K562 (cell line): ENCODE data around the gene TSPOAP1. TPM values are rescaled to one million over a fixed set of nuclear protein-coding genes. Genes with fewer than 3 reads are reported as not detected.

Experiments used
- ATAC-seq: fragments of 200-7000 bp; cut with Tn5 transposase; 3 replicates; pipeline ENCODE4 v1.9.1; 2020; ENCODE audit warnings: moderate library complexity
- BruUV-seq: library from RNA; stranded (reverse); fragments of 400-500 nt; replicated peaks from 2 replicates; lab custom pipeline; 2021; lab: Mats Ljungman, UMichigan
- CTCF ChIA-PET: fragments of 300-600 bp; formaldehyde crosslinking; extraction: SDS; loops from one replicate; lab custom pipeline; 2021; ENCODE audit warnings: low intra/inter-chr PET ratio; lab: Yijun Ruan, JAX
- POLR2A ChIA-PET: fragments of 300-600, 350-650 bp; sonication (Branson Sonifier 250); formaldehyde crosslinking; extraction: SDS; loops from one replicate; lab custom pipeline; 2021; ENCODE audit warnings: antibody characterized with exemption, inconsistent platforms; lab: Yijun Ruan, JAX
- DNase-seq, 4 experiments: peaks; one replicate each; pipeline versions ENCODE4 v3.0.0 to v3.0.0-alpha.2; 2011 to 2018; ENCODE audit warnings: low spot score in 3 of 4, mixed read lengths in 3 of 4; ENCODE audit errors: extremely low read depth in 1 of 4
- FAIRE-seq: peaks from 2 replicates; lab custom pipeline; 2011; peaks lifted over from hg19 to GRCh38; lab: Jason Lieb, UNC
- H2AFZ ChIP-seq: 2 replicates; pipeline ENCODE4 v1.6.0; 2011; ENCODE audit warnings: low read depth, low read length, control low read depth, inconsistent platforms
- H3K27ac ChIP-seq: fragments of 200-600 bp; 3 replicates; pipeline ENCODE4 v1.8.0; 2011; ENCODE audit warnings: low read depth, mild to moderate bottlenecking, control low read depth, inconsistent platforms, low read length, moderate library complexity, mixed read lengths; ENCODE audit errors: extremely low read depth
- H3K27me3 ChIP-seq, 2 experiments: fragments of 300-600 bp in 1 of 2; 2 replicates in 1 of 2; 3 replicates in 1 of 2; pipeline versions ENCODE4 v1.6.0 to v1.8.0; 2011; ENCODE audit warnings: inconsistent platforms in 2 of 2, low read length in 2 of 2, mild to moderate bottlenecking in 1 of 2, mixed read lengths in 1 of 2, moderate library complexity in 1 of 2; ENCODE audit not compliant: control insufficient read depth in 2 of 2, insufficient read depth in 2 of 2
- H3K36me3 ChIP-seq: fragments of 300-600 bp; 3 replicates; pipeline ENCODE4 v1.8.0; 2011; ENCODE audit warnings: mild to moderate bottlenecking, low read length, inconsistent platforms; ENCODE audit not compliant: control insufficient read depth, insufficient read depth
- H3K4me1 ChIP-seq, 2 experiments: fragments of 200-600 bp in 1 of 2; replicated peaks in 1 of 2; 2 replicates in 1 of 2; 3 replicates in 1 of 2; pipeline versions ENCODE4 v1.5.1 to v1.8.0; 2011; ENCODE audit warnings: inconsistent platforms in 2 of 2, low read length in 2 of 2, mild to moderate bottlenecking in 1 of 2, mixed read lengths in 1 of 2, moderate library complexity in 1 of 2; ENCODE audit not compliant: control insufficient read depth in 2 of 2, insufficient read depth in 2 of 2
- H3K4me2 ChIP-seq: 2 replicates; pipeline ENCODE4 v1.6.1; 2011; ENCODE audit warnings: low read length, control low read depth, inconsistent platforms, mixed read lengths; ENCODE audit not compliant: insufficient read depth
- H3K4me3 ChIP-seq: fragments of 200-600 bp; sonication (generic), shearing (Covaris generic); 2 replicates; pipeline ENCODE4 v1.5.1; 2016; ENCODE audit warnings: control low read depth, inconsistent platforms
- H3K79me2 ChIP-seq: fragments of 200-600 bp; 3 replicates; pipeline ENCODE4 v1.8.0; 2011; ENCODE audit warnings: low read length, inconsistent platforms; ENCODE audit not compliant: control insufficient read depth, insufficient read depth
- H3K9ac ChIP-seq, 2 experiments: 2 replicates each; pipeline versions ENCODE4 v1.6.0 to v1.6.1; 2011; ENCODE audit warnings: low read depth in 2 of 2, low read length in 2 of 2, control low read depth in 1 of 2, inconsistent platforms in 1 of 2, mild to moderate bottlenecking in 1 of 2, mixed read lengths in 1 of 2; ENCODE audit not compliant: insufficient read depth in 1 of 2
- H3K9me1 ChIP-seq: one replicate; pipeline ENCODE4 v1.6.0; 2011; ENCODE audit warnings: inconsistent platforms, mild to moderate bottlenecking, low read length, moderate library complexity; ENCODE audit not compliant: control insufficient read depth, insufficient read depth
- H3K9me3 ChIP-seq: replicated peaks from 2 replicates; pipeline ENCODE4 v1.5.1; 2011; ENCODE audit warnings: low read depth, low read length, inconsistent platforms; ENCODE audit not compliant: control insufficient read depth, insufficient read depth
- H4K20me1 ChIP-seq: replicated peaks from 2 replicates; pipeline ENCODE4 v1.6.1; 2011; ENCODE audit warnings: low read length, inconsistent platforms, mixed read lengths; ENCODE audit not compliant: control insufficient read depth, insufficient read depth
- CAMTA2 ChIP-seq: fragments of 250-450 bp; sonication (Bioruptor Pico); conservative IDR thresholded peaks from 2 replicates; pipeline ENCODE4 v1.5.1; 2022
- FIP1L1 ChIP-seq: fragments of 200-400 bp; formaldehyde crosslinking; IDR thresholded peaks from 2 replicates; pipeline ENCODE4 v1.6.1; 2018; ENCODE audit warnings: mild to moderate bottlenecking, low read depth, low read length; ENCODE audit not compliant: poor library complexity, severe bottlenecking
- GABPB1 ChIP-seq: sonication (generic); formaldehyde crosslinking; IDR thresholded peaks from 2 replicates; pipeline ENCODE4 v1.8.0; 2022; ENCODE audit warnings: mild to moderate bottlenecking, missing genetic modification reagents
- MBD2 ChIP-seq: sonication (generic); IDR thresholded peaks from 2 replicates; pipeline ENCODE4 v1.6.1; 2016; ENCODE audit warnings: low read depth, borderline replicate concordance
- PTBP1 ChIP-seq: fragments of 200-400 bp; formaldehyde crosslinking; IDR thresholded peaks from 2 replicates; pipeline ENCODE4 v1.6.1; 2017; ENCODE audit warnings: low read depth, low read length
- RB1 ChIP-seq: fragments of 450-650 bp; IDR thresholded peaks from 2 replicates; pipeline ENCODE4 v1.6.1; 2017; ENCODE audit warnings: low read depth, mild to moderate bottlenecking
- RBFOX2 ChIP-seq: fragments of 200-400 bp; formaldehyde crosslinking; IDR thresholded peaks from 2 replicates; pipeline ENCODE4 v1.6.1; 2017; ENCODE audit warnings: low read depth, mild to moderate bottlenecking, low read length, moderate library complexity
- RBM14 ChIP-seq: fragments of 200-400 bp; formaldehyde crosslinking; IDR thresholded peaks from 2 replicates; pipeline ENCODE4 v1.6.1; 2018; ENCODE audit warnings: low read depth, mild to moderate bottlenecking, low read length, moderate library complexity, borderline replicate concordance; ENCODE audit not compliant: insufficient read depth
- TAL1 ChIP-seq: fragments of 450-650 bp; IDR thresholded peaks from 2 replicates; pipeline ENCODE4 v1.6.1; 2016; ENCODE audit warnings: mild to moderate bottlenecking
- ZBTB7A ChIP-seq: IDR thresholded peaks from 2 replicates; pipeline ENCODE4 v1.6.1; 2011; ENCODE audit warnings: low read depth, mild to moderate bottlenecking, low read length, moderate library complexity, borderline replicate concordance; ENCODE audit not compliant: control insufficient read depth
- ZNF274 ChIP-seq: IDR thresholded peaks from 2 replicates; pipeline ENCODE4 v1.6.1; 2011; ENCODE audit warnings: low read depth, mild to moderate bottlenecking, low read length, moderate library complexity, borderline replicate concordance
- ZNF408 ChIP-seq: fragments of 250-450 bp; sonication (Bioruptor Pico); IDR thresholded peaks from 2 replicates; pipeline ENCODE4 v1.4.0; 2020; ENCODE audit warnings: low read depth, mild to moderate bottlenecking, moderate library complexity
- WGBS: fragments of 100-300 bp; shearing (Covaris generic); methylation state at CpG from one replicate; pipeline ENCODE4 v1.1.6; 2016; ENCODE audit warnings: low coverage, mixed read lengths; ENCODE audit not compliant: insufficient coverage; ENCODE audit errors: missing lambda C conversion rate; 5-methylcytosine and 5-hydroxymethylcytosine counted together
- in situ Hi-C: fragments of 300-500 bp; cut with MboI; formaldehyde crosslinking; loops from 4 replicates; pipeline ENCODE4 v1.15.0; 2018; ENCODE audit warnings: inconsistent platforms, mixed read lengths
- intact Hi-C: fragments of 100-400 bp; cut with micrococcal nuclease; formaldehyde crosslinking; loops from 2 replicates; pipeline ENCODE4 v1.14.2; 2022
- polyA plus RNA-seq, 8 experiments: library from polyadenylated mRNA; depleted of rRNA in 4 of 8; stranded (reverse) in 5 of 8; unstranded in 3 of 8; fragments of >200 nt; fragmentation: Nextera tagmentation in 2 of 8; fragmentation: Illumina TruSeq in 1 of 8; extraction: Ambion mirVana in 2 of 8; extraction: Trizol in 1 of 8; gene quantifications; 2 replicates each; pipeline versions ENCODE4 v1.2.1 to v1.2.3, GENCODE V29; 2011 to 2014; ENCODE audit warnings: inconsistent platforms in 1 of 8, missing spikeins in 1 of 8
- total RNA-seq, 7 experiments: library from RNA; depleted of rRNA in 6 of 7; stranded (reverse); fragments of >200 nt in 6 of 7; fragmentation: Illumina TruSeq in 2 of 7; extraction: Trizol in 2 of 7; gene quantifications; 2 replicates each; pipeline versions ENCODE4 v1.2.1 to v1.2.3, GENCODE V29; 2011 to 2021; ENCODE audit warnings: low replicate concordance in 1 of 7
- TF ChIP-seq, protein P1 (sequence below): sonication (generic); formaldehyde crosslinking; IDR thresholded peaks from 2 replicates; pipeline ENCODE4 v1.9.0; 2022; ENCODE audit warnings: mild to moderate bottlenecking, missing genetic modification reagents
- TF ChIP-seq, protein P2 (sequence below): IDR thresholded peaks from 2 replicates; pipeline ENCODE4 v1.6.1; 2014; ENCODE audit warnings: antibody characterized with exemption
- TF ChIP-seq, protein P3 (sequence below): fragments of 250-450 bp; sonication (Bioruptor Pico); IDR thresholded peaks from 2 replicates; pipeline ENCODE4 v1.8.0; 2022; ENCODE audit warnings: inconsistent platforms
- TF ChIP-seq, protein P4 (sequence below): conservative IDR thresholded peaks from 2 replicates; pipeline ENCODE4 v1.6.1; 2011; ENCODE audit warnings: low read depth, mild to moderate bottlenecking, low read length; ENCODE audit not compliant: control insufficient read depth

TSPOAP1 gene
- total and polyA plus RNA-seq, 9 of the 15 experiments (the other 6 are each of a cell fraction or from before 2014, with no cell fraction given), result 0.87 to 3.9 (median 1.8) TPM; not detected in 2

DNA sequence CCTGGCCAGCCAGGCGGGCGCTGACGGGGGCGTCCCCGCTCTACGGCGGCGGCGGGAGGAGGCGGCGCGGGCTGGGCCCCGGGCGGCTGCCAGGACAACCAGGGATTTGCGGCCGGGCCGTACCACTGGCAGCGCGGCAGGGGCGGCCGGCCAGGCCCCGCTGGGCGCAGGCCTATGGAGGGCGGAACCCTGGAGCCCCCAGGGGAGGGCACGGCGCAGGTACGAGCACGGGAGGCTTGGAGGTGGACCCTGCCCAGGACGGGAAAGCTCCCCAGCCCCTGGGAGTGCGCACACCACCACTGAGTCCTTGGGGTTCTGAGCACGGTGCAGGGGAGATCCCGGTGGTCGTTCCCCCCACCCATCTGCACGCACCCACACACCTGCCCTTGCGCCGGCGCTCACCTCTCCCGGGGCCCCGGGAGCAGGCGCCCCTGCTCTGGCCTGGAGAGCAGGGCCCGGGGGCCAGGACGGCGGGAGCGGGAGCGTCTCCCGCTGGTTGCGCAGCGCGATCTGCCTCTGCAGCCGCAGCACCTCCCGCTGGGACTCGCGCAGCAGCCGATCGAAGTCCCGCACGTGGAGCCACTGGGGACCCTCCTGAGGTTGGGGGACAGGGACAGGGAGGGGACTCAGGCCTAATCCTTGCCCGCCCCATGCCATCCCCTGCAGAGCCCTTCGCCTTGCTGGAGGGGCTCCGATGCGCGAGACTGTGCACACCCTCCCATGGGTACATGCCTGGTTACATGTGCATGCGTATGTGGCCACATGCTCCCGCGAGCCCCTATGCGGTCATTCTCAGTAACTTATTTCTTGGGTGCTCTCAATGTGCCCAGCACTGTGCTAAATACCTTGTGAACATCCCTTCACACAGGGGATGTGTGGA lies 3.9 kb downstream of the TSPOAP1 start:
- Histone ChIP-seq H3K9me1 (peaks cover 3% of the 10 kb centered on the region), H3K4me2 (no peak overlapping the region), H2AFZ (no peak overlapping the region), H3K79me2 (peaks cover 20% of the 10 kb centered on the region), H3K9ac (peak overlapping the region in 1 of 2 experiments; percentile 23; a peak in 1 of 4 replicates), H3K4me1 (peaks cover 17 to 59% of the 10 kb centered on the region in 2 experiments), H3K36me3 (peaks cover 1% of the 10 kb centered on the region; the same call in 2 of the 3 replicates), H3K27me3 (no peaks in the 10 kb centered on the region), H3K4me3 (no peak overlapping the region), H4K20me1 (peaks cover 13% of the 10 kb centered on the region), H3K9me3 (no peaks in the 10 kb centered on the region), H3K27ac (no peak overlapping the region)
- in situ Hi-C loops, result no loop called here
- 74% methylated on average over 35 of the region's 66 CpGs for WGBS
- ChIA-PET CTCF (no interaction called here), POLR2A (interaction anchor here (0.6 to 3.2 kb wide), 5 partner anchors 9 to 204 kb away, joined by 3 to 42 read pairs (median 8); no protein-coding TSS in a partner anchor)
- FAIRE-seq, result no peak
- ATAC-seq, result no peak
- no TSS peak for BruUV-seq
- DNase-seq, result no peak
- intact Hi-C loops, result no loop called here
- TF ChIP-seq, protein P1, sequence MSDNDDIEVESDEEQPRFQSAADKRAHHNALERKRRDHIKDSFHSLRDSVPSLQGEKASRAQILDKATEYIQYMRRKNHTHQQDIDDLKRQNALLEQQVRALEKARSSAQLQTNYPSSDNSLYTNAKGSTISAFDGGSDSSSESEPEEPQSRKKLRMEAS (CRISPR knock-in tag), result 0 out of 2 replicates have a peak, but pooled peaks have one; percentile 61
- TF ChIP-seq ZNF408 (CRISPR knock-in tag) (no peak), RBFOX2 (peak; percentile 60), RB1 (no peak), RBM14 (0 out of 2 replicates have a peak, but pooled peaks have one; percentile 40), ZNF274 (no peak), MBD2 (peak; percentile 6; the same call in 1 of the 2 replicates), ZBTB7A (0 out of 2 replicates have a peak, but pooled peaks have one; percentile 26), CAMTA2 (no peak), FIP1L1 (peak; percentile 70), PTBP1 (0 out of 2 replicates have a peak, but pooled peaks have one; percentile 22), GABPB1 (peak; percentile 40; the same call in 1 of the 2 replicates), TAL1 (no peak)
- TF ChIP-seq, protein P2, sequence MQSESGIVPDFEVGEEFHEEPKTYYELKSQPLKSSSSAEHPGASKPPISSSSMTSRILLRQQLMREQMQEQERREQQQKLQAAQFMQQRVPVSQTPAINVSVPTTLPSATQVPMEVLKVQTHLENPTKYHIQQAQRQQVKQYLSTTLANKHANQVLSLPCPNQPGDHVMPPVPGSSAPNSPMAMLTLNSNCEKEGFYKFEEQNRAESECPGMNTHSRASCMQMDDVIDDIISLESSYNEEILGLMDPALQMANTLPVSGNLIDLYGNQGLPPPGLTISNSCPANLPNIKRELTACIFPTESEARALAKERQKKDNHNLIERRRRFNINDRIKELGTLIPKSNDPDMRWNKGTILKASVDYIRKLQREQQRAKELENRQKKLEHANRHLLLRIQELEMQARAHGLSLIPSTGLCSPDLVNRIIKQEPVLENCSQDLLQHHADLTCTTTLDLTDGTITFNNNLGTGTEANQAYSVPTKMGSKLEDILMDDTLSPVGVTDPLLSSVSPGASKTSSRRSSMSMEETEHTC, result no peak
- TF ChIP-seq, protein P3, sequence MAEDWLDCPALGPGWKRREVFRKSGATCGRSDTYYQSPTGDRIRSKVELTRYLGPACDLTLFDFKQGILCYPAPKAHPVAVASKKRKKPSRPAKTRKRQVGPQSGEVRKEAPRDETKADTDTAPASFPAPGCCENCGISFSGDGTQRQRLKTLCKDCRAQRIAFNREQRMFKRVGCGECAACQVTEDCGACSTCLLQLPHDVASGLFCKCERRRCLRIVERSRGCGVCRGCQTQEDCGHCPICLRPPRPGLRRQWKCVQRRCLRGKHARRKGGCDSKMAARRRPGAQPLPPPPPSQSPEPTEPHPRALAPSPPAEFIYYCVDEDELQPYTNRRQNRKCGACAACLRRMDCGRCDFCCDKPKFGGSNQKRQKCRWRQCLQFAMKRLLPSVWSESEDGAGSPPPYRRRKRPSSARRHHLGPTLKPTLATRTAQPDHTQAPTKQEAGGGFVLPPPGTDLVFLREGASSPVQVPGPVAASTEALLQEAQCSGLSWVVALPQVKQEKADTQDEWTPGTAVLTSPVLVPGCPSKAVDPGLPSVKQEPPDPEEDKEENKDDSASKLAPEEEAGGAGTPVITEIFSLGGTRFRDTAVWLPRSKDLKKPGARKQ (CRISPR knock-in tag), result no peak
- TF ChIP-seq, protein P4, sequence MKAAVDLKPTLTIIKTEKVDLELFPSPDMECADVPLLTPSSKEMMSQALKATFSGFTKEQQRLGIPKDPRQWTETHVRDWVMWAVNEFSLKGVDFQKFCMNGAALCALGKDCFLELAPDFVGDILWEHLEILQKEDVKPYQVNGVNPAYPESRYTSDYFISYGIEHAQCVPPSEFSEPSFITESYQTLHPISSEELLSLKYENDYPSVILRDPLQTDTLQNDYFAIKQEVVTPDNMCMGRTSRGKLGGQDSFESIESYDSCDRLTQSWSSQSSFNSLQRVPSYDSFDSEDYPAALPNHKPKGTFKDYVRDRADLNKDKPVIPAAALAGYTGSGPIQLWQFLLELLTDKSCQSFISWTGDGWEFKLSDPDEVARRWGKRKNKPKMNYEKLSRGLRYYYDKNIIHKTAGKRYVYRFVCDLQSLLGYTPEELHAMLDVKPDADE, result 0 out of 2 replicates have a peak, but pooled peaks have one; percentile 26
